Measurements from ENCODE around the gene ABTB2.
A peak's percentile ranks its signal among the peaks of the same experiment; 100 is the strongest.

Gene ABTB2

DNA sequence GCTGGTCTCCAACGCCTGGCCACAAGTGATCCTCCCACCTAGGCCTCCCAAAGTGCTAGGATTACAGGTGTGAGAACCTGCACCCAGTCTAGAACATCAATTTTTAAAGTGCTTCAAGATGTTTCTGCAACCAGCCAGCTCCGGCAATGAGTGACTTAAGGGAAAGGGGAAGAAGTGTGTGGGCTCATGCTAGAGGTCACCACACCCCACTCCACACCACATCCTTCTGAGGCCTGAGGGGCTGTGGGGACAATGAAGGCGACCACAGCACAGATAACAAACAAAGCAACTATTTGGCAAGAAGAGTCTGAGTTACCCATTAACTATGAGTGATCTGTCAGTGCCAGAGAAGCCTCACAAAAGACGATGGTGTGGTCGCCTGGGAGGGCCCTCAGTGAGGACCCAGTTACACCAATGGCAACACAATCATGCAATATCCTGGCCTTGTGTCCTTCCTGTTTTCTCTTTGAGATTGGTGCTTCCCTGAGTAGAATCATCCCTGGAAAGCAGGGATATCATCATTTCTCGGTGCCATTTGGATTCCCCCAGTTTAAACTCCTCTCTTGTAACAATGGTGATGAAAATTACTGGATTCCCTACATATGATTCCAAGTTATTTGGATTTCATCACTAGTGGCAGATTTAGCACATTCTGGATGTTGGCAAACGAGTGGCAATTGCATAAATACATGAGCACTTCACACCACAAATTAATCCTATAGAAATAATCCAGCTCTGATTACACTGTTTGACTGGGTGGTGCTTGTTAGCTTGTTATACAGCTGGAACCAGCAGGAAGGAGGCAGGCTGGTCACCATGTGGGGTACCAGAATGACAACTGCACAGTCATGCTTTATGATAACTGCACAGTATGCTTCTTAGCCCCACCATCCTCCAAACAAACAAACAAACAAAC is 18.4 kb downstream of the ABTB2 start:
- peak; percentile 68 for ATAC-seq
- H3K4me1 Mint-ChIP-seq, result peaks cover 21% of the 10 kb centered on the region
- DNase-seq (ENCODE audit: low spot score in 2 of 2), result no peak
- no peaks in the 10 kb centered on the region for H3K36me3 Mint-ChIP-seq
- no peak overlapping the region for H3K27ac Mint-ChIP-seq
- no peaks in the 10 kb centered on the region for H3K9me3 Mint-ChIP-seq
- H3K4me3 Mint-ChIP-seq, result no peak overlapping the region

- no peak overlapping the region for H3K27ac Mint-ChIP-seq
- no peak for ATAC-seq
- DNase-seq (ENCODE audit: low spot score in 2 of 2), result no peak
- no peaks in the 10 kb centered on the region for H3K9me3 Mint-ChIP-seq
- H3K36me3 Mint-ChIP-seq, result no peaks in the 10 kb centered on the region
- H3K4me1 Mint-ChIP-seq, result peaks cover 21% of the 10 kb centered on the region
- no peak overlapping the region for H3K4me3 Mint-ChIP-seq
Observed at GRCh38 chr11:34337016-34337415, 20.8 kb downstream of the ABTB2 start.

DNA sequence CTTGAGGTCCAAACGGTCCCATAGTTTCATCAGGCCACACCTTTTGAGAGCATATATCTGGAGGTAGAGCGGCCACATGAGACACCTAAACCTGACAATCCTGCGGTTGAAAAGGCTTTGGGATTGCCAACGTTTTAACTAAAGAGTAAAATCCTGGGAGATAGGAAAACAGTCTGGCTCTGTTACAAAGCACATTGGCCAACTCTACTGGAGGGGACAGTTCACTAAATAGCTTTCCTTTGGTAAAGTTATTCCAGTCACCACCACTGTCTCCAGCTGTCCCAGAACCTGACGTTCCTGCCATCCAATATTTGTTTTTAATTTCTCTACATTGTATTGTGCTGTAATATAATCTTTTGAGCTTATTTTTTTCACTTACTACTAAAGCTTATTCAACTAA is 22.0 kb downstream of the ABTB2 start:
- Mint-ChIP-seq H3K27ac (no peak overlapping the region), H3K36me3 (no peaks in the 10 kb centered on the region), H3K4me1 (peaks cover 21% of the 10 kb centered on the region), H3K9me3 (no peaks in the 10 kb centered on the region), H3K4me3 (no peak overlapping the region)
- ATAC-seq (no peak), DNase-seq (ENCODE audit: low spot score in 2 of 2) (no peak)

GRCh38 chr11:34335331-34335730 is 22.5 kb downstream of the ABTB2 start:
- Mint-ChIP-seq H3K36me3 (no peaks in the 10 kb centered on the region), H3K4me1 (peaks cover 21% of the 10 kb centered on the region), H3K4me3 (no peak overlapping the region), H3K27ac (no peak overlapping the region), H3K9me3 (no peaks in the 10 kb centered on the region)
- DNase-seq (ENCODE audit: low spot score in 2 of 2), result no peak
- peak; percentile 78 for ATAC-seq

DNA sequence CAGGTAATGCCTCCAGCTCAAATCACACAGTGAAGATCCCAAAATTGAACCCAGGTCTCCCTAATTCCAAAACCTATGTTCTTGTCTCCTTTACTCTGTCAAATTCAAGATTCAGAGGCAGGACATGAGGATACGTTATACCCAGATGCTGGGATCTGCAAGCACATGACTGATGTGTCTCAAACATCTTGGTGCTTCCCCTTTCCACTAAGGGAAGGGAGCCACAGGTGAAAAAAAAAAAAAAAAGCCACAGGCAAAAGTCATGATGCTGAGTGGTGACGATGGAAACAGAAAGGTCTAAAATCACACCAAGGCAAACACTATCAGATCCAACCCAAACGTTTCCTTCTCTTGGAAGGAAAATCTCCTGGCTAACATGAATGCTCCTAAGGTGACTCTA is 24.0 kb downstream of the ABTB2 start:
- Mint-ChIP-seq H3K36me3 (no peaks in the 10 kb centered on the region), H3K4me3 (no peak overlapping the region), H3K4me1 (peaks cover 15% of the 10 kb centered on the region), H3K27ac (no peak overlapping the region), H3K9me3 (no peaks in the 10 kb centered on the region)
- no peak for ATAC-seq
- DNase-seq (ENCODE audit: low spot score in 2 of 2), result no peak

- Mint-ChIP-seq H3K27ac (no peak overlapping the region), H3K36me3 (no peaks in the 10 kb centered on the region), H3K4me3 (no peak overlapping the region), H3K4me1 (peaks cover 14% of the 10 kb centered on the region), H3K9me3 (no peaks in the 10 kb centered on the region)
- no peak for ATAC-seq
- no peak for DNase-seq (ENCODE audit: low spot score in 2 of 2)
Observed at GRCh38 chr11:34332524-34332923, 25.3 kb downstream of the ABTB2 start.

DNA sequence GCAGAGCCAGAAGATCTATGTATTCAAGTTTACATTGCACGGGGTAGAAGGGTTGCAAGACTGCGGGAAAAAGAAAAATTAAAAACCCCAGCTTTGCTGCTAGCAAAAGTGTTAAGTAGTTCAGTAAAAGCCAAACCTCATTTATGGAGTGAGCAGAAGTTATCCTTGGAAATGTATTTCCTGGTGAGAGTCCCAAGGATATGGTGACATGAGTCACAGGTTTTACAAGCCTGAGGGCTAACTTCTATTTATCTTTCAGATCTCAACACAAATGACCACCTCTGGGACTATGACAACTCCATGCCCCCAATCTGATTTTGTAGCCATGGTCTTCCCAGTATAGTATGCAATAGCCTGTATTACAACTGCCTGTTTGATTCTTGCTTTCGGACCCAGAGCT is 26.1 kb downstream of the ABTB2 start:
- ATAC-seq (no peak), DNase-seq (ENCODE audit: low spot score in 2 of 2) (no peak)
- Mint-ChIP-seq H3K4me1 (peaks cover 14% of the 10 kb centered on the region), H3K36me3 (no peaks in the 10 kb centered on the region), H3K9me3 (no peaks in the 10 kb centered on the region), H3K27ac (no peak overlapping the region), H3K4me3 (no peak overlapping the region)

- Mint-ChIP-seq H3K27ac (no peak overlapping the region), H3K4me1 (peaks cover 14% of the 10 kb centered on the region), H3K9me3 (no peaks in the 10 kb centered on the region), H3K4me3 (no peak overlapping the region), H3K36me3 (no peaks in the 10 kb centered on the region)
- peak; percentile 35 for ATAC-seq
- DNase-seq (ENCODE audit: low spot score in 2 of 2), result no peak
Observed at GRCh38 chr11:34331329-34331728, 26.5 kb downstream of the ABTB2 start.

DNA sequence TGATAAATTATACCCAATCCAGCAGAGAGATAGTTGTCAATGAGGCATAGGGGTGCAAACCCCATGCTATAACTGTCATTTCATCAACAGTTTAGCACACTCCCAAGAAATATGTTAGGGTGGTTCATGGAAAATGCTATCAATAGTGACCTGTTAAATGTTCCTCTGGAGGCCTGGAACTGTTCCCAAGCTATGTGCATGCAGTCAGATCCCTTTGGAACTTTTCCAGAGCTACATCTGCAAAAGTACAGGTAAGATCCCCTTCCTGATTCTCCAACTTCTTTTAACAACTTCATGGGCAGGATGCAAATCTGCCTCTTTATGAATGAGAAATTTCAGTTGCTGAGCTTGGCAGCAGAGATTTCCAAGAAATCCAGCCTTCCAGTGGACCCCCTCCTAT is 27.2 kb downstream of the ABTB2 start:
- Mint-ChIP-seq H3K9me3 (no peaks in the 10 kb centered on the region), H3K4me3 (no peak overlapping the region), H3K4me1 (peaks cover 13% of the 10 kb centered on the region), H3K36me3 (no peaks in the 10 kb centered on the region), H3K27ac (no peak overlapping the region)
- ATAC-seq (no peak), DNase-seq (ENCODE audit: low spot score in 2 of 2) (no peak)

DNA sequence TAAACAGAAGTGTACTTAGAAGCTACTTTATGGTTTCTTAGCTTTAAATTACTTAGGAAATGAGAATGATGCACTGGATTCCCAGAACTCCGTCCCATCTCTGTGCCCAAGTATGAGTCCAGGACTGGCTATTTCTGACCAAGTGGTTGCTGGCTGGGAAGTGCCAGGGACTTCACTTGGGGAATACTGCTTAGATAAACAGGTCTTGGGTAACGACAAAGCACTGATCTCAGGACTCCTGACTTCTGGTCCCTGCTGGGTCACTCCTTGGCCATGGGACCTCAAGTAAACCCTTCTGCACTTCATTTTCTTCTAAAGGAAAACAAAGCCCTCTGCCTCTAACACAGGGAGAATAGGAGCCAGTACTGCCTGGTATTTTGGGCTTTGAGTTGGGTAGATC is 27.9 kb downstream of the ABTB2 start:
- H3K4me3 Mint-ChIP-seq, result no peak overlapping the region
- H3K27ac Mint-ChIP-seq, result no peak overlapping the region
- peaks cover 6% of the 10 kb centered on the region for H3K4me1 Mint-ChIP-seq

GRCh38 chr11:34328632-34328910 is 29.2 kb downstream of the ABTB2 start:
- ATAC-seq (no peak), DNase-seq (ENCODE audit: low spot score in 2 of 2) (no peak)
- Mint-ChIP-seq H3K9me3 (no peaks in the 10 kb centered on the region), H3K36me3 (no peaks in the 10 kb centered on the region), H3K4me3 (no peak overlapping the region), H3K4me1 (peaks cover 7% of the 10 kb centered on the region), H3K27ac (no peak overlapping the region)

More for the DNA sequence above, 27.9 kb downstream of the ABTB2 start:
- DNase-seq (ENCODE audit: low spot score in 2 of 2) (no peak), ATAC-seq (no peak)
- no peaks in the 10 kb centered on the region for H3K9me3 Mint-ChIP-seq
- H3K36me3 Mint-ChIP-seq, result no peaks in the 10 kb centered on the region

GRCh38 chr11:34327804-34328631 is 29.8 kb downstream of the ABTB2 start:
- Mint-ChIP-seq H3K4me1 (peaks cover 11% of the 10 kb centered on the region), H3K4me3 (no peak overlapping the region), H3K9me3 (no peaks in the 10 kb centered on the region), H3K36me3 (no peaks in the 10 kb centered on the region), H3K27ac (no peak overlapping the region)
- DNase-seq (ENCODE audit: low spot score in 2 of 2), result no peak
- no peak for ATAC-seq

GRCh38 chr11:34324466-34324865 is 33.3 kb downstream of the ABTB2 start:
- Mint-ChIP-seq H3K4me1 (peaks cover 10% of the 10 kb centered on the region), H3K36me3 (no peaks in the 10 kb centered on the region), H3K9me3 (no peaks in the 10 kb centered on the region), H3K27ac (no peak overlapping the region), H3K4me3 (no peak overlapping the region)
- DNase-seq (ENCODE audit: low spot score in 2 of 2), result no peak
- no peak for ATAC-seq

GRCh38 chr11:34323601-34324000 is 34.2 kb downstream of the ABTB2 start:
- no peak overlapping the region for H3K4me3 Mint-ChIP-seq
- DNase-seq (ENCODE audit: low spot score in 2 of 2), result no peak
- H3K9me3 Mint-ChIP-seq, result no peaks in the 10 kb centered on the region
- H3K36me3 Mint-ChIP-seq, result no peaks in the 10 kb centered on the region
- H3K4me1 Mint-ChIP-seq, result peaks cover 5% of the 10 kb centered on the region
- no peak overlapping the region for H3K27ac Mint-ChIP-seq
- ATAC-seq, result no peak

- ATAC-seq (no peak), DNase-seq (ENCODE audit: low spot score in 2 of 2) (no peak)
- Mint-ChIP-seq H3K27ac (no peak overlapping the region), H3K9me3 (no peaks in the 10 kb centered on the region), H3K4me3 (no peak overlapping the region), H3K36me3 (no peaks in the 10 kb centered on the region), H3K4me1 (peaks cover 2% of the 10 kb centered on the region)
Observed at GRCh38 chr11:34318111-34319037, 39.4 kb downstream of the ABTB2 start.
